Trophoblast cell (in vitro differentiated cells and primary cell): Measurements from ENCODE around the gene PLXDC2.

Source experiments
- DNase-seq, 2 donors: peaks; one replicate each; pipeline ENCODE4 v3.0.0-alpha.2; 2016
- H2AFZ ChIP-seq: 2 replicates; pipeline ENCODE4 v1.6.1; 2013; ENCODE audit warnings: low read length, moderate library complexity, mild to moderate bottlenecking; ENCODE audit not compliant: insufficient read depth, poor library complexity
- H2AK5ac ChIP-seq: 2 replicates; pipeline ENCODE4 v1.6.1; 2013; ENCODE audit warnings: mild to moderate bottlenecking, low read length
- H2BK120ac ChIP-seq: 2 replicates; pipeline ENCODE4 v1.6.1; 2013; ENCODE audit warnings: low read length, mild to moderate bottlenecking, moderate library complexity; ENCODE audit not compliant: insufficient read depth, poor library complexity
- H2BK12ac ChIP-seq: 2 replicates; pipeline ENCODE4 v1.6.1; 2013; ENCODE audit warnings: mild to moderate bottlenecking, low read length, moderate library complexity
- H2BK5ac ChIP-seq: 2 replicates; pipeline ENCODE4 v1.6.1; 2013; ENCODE audit warnings: low read length, low read depth, moderate library complexity, mild to moderate bottlenecking; ENCODE audit not compliant: poor library complexity
- H3K14ac ChIP-seq: 2 replicates; pipeline ENCODE4 v1.6.1; 2013; ENCODE audit warnings: mild to moderate bottlenecking, low read length
- H3K18ac ChIP-seq: 2 replicates; pipeline ENCODE4 v1.6.1; 2013; ENCODE audit warnings: mild to moderate bottlenecking, low read length
- H3K23ac ChIP-seq: 2 replicates; pipeline ENCODE4 v1.6.1; 2013; ENCODE audit warnings: low read length
- H3K27ac ChIP-seq: 2 replicates; pipeline ENCODE4 v1.5.1; 2013; ENCODE audit warnings: low read depth, mild to moderate bottlenecking, inconsistent platforms, low read length, moderate library complexity
- H3K27me3 ChIP-seq: 2 replicates; pipeline ENCODE4 v1.6.1; 2013; ENCODE audit warnings: inconsistent platforms, mild to moderate bottlenecking, low read length, moderate library complexity; ENCODE audit not compliant: insufficient read depth
- H3K36me3 ChIP-seq, 2 experiments: 1 replicate in 1 of 2; 2 replicates in 1 of 2; pipeline ENCODE4 v1.6.1; 2013; ENCODE audit warnings: low read length in 2 of 2, mild to moderate bottlenecking in 2 of 2, moderate library complexity in 1 of 2; ENCODE audit not compliant: insufficient read depth in 2 of 2, control insufficient read depth in 1 of 2
- H3K4ac ChIP-seq: 2 replicates; pipeline ENCODE4 v1.6.1; 2013; ENCODE audit warnings: low read depth, mild to moderate bottlenecking, low read length, moderate library complexity
- H3K4me1 ChIP-seq, 2 experiments: 1 replicate in 1 of 2; 2 replicates in 1 of 2; pipeline ENCODE4 v1.6.1; 2013; ENCODE audit warnings: low read length in 2 of 2, mild to moderate bottlenecking in 2 of 2, moderate library complexity in 1 of 2; ENCODE audit not compliant: insufficient read depth in 2 of 2, control insufficient read depth in 1 of 2
- H3K4me2 ChIP-seq: 2 replicates; pipeline ENCODE4 v1.6.1; 2013; ENCODE audit warnings: inconsistent platforms, mild to moderate bottlenecking, low read length, moderate library complexity
- H3K4me3 ChIP-seq: 2 replicates; pipeline ENCODE4 v1.5.1; 2013; ENCODE audit warnings: mild to moderate bottlenecking, low read depth, low read length, inconsistent platforms
- H3K79me1 ChIP-seq: one replicate; pipeline ENCODE4 v1.6.1; 2013; ENCODE audit warnings: low read length
- H3K79me2 ChIP-seq: 2 replicates; pipeline ENCODE4 v1.6.1; 2013; ENCODE audit warnings: low read length, mild to moderate bottlenecking; ENCODE audit not compliant: control insufficient read depth, insufficient read depth, poor library complexity
- H3K9ac ChIP-seq: 2 replicates; pipeline ENCODE4 v1.6.1; 2013; ENCODE audit warnings: mild to moderate bottlenecking, low read length
- H3K9me3 ChIP-seq: 2 replicates; pipeline ENCODE4 v1.6.1; 2013; ENCODE audit warnings: low read depth, mild to moderate bottlenecking, control low read depth, inconsistent platforms, low read length; ENCODE audit not compliant: insufficient read depth
- H4K12ac ChIP-seq: 2 replicates; pipeline ENCODE4 v1.6.1; 2013; ENCODE audit warnings: low read depth, mild to moderate bottlenecking, low read length, moderate library complexity
- H4K8ac ChIP-seq: 2 replicates; pipeline ENCODE4 v1.6.1; 2013; ENCODE audit warnings: low read depth, mild to moderate bottlenecking, low read length, moderate library complexity
- H4K91ac ChIP-seq: one replicate; pipeline ENCODE4 v1.6.1; 2013; ENCODE audit warnings: low read depth, mild to moderate bottlenecking, low read length, moderate library complexity
- WGBS: extraction: QIAGEN DNeasy Blood & Tissue Kit; methylation state at CpG from one replicate; pipeline ENCODE4 v1.1.7; 2013; ENCODE audit warnings: missing lambda C conversion rate; ENCODE audit not compliant: insufficient read length, insufficient coverage; ENCODE audit errors: extremely low coverage; 5-methylcytosine and 5-hydroxymethylcytosine counted together

PLXDC2 gene

DNA sequence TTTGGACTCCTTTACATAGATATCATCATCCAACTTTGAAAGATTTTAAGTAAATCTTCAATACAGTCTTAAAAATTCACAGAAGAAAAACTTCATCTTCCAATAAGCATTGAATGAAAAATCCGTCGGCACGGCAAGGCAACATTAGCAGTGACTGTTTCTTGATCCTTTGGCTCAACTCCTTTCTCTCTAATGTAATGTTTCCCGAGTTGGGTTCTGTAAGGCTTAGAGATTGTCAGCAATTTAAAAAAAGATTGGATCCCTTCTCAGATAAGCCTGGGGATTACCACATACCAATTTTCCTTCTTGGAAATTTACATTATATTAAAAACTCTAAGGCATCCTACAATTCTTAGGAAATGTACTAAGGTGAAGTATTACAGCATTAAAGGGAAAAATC, 291.8 kb downstream of the PLXDC2 start:
- no peak overlapping the region for H2AFZ ChIP-seq
- H3K79me1 ChIP-seq: no peaks in the 10 kb centered on the region
- H3K4me1 ChIP-seq: peaks cover 0 to 3% of the 10 kb centered on the region in 2 experiments
- no peak overlapping the region for H4K91ac ChIP-seq
- no peak overlapping the region for H3K14ac ChIP-seq
- H3K36me3 ChIP-seq: no peaks in the 10 kb centered on the region
- H2BK120ac ChIP-seq: no peak overlapping the region
- H3K9me3 ChIP-seq: no peaks in the 10 kb centered on the region
- WGBS: no CpG with 5 or more reads among the region's 4 CpGs
- no peak overlapping the region for H2AK5ac ChIP-seq
- no peak overlapping the region for H2BK12ac ChIP-seq
- H3K23ac ChIP-seq: no peak overlapping the region
- no peaks in the 10 kb centered on the region for H3K79me2 ChIP-seq
- H3K4me3 ChIP-seq: no peak overlapping the region
- no peak overlapping the region for H2BK5ac ChIP-seq
- no peak overlapping the region for H3K18ac ChIP-seq
- no peak for DNase-seq
- no peak overlapping the region for H3K9ac ChIP-seq
- no peak overlapping the region for H3K4ac ChIP-seq
- no peak overlapping the region for H4K12ac ChIP-seq
- H3K4me2 ChIP-seq: no peak overlapping the region
- H4K8ac ChIP-seq: no peak overlapping the region
- H3K27me3 ChIP-seq: no peaks in the 10 kb centered on the region
- H3K27ac ChIP-seq: no peak overlapping the region

GRCh38 chr10:20109613-20110012, 293.4 kb downstream of the PLXDC2 start:
- H3K9ac ChIP-seq: no peak overlapping the region

DNA sequence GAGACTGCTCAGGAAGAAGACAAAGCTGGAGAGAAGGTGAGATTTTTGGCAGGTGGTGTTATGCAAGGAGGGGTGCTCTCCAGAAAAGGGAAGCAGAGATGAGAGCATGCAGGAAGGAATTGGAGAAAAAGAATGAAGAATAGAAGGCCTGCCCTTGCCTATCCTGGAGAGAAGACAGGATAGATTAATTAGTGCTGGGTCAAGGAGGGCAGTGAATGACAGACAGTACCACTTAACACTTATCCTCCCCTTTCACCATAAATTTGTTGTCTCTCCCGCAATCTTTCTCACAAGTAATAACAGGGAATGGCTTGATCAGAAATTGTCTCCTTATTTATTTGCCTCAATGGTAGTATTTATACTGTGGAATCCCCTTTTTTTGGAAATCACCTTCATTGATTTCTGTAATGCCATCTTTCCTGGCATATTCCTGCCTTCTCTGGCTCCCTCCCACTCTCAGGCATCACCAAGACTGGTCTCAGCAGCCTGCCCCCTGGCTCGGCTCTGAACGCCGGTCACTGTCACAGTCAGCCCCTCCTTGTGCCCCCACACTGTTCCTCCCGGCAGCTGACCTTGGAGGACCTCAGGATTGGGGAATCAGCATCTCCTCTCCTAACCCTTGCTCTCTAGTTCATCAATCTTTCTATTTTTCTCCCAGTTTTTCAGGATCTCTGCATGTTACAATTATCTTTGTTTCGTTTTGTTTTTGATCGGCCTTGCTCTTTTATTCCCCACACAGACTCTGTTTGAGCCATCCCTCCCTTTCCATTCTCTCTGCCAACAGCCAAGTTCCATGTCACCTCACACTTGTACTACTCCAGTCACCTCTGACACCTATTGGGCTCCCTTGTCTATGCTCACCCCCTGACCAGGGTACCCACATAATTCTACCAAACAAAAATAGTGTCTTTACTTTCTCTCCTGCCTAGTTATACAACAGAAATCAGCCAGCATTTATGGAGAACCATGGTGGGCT, 294.2 kb downstream of the PLXDC2 start:
- Histone ChIP-seq H2BK12ac (no peak overlapping the region), H3K4me1 (peaks cover 0 to 2% of the 10 kb centered on the region in 2 experiments), H4K8ac (no peak overlapping the region), H3K4ac (no peak overlapping the region), H2BK120ac (no peak overlapping the region), H3K36me3 (no peaks in the 10 kb centered on the region), H3K23ac (no peak overlapping the region), H3K4me3 (no peak overlapping the region), H3K9ac (no peak overlapping the region), H3K27ac (no peak overlapping the region), H2AFZ (no peak overlapping the region), H3K4me2 (no peak overlapping the region), H4K12ac (no peak overlapping the region), H2BK5ac (no peak overlapping the region), H2AK5ac (no peak overlapping the region), H3K79me2 (no peaks in the 10 kb centered on the region), H3K14ac (no peak overlapping the region), H3K27me3 (no peaks in the 10 kb centered on the region), H4K91ac (no peak overlapping the region), H3K79me1 (no peaks in the 10 kb centered on the region), H3K9me3 (no peaks in the 10 kb centered on the region), H3K18ac (no peak overlapping the region)
- no peak for DNase-seq
- no CpG with 5 or more reads among the region's 7 CpGs for WGBS

More at GRCh38 chr10:20109613-20110012, 293.4 kb downstream of the PLXDC2 start:
- Histone ChIP-seq H2AK5ac (no peak overlapping the region), H4K8ac (no peak overlapping the region), H3K14ac (no peak overlapping the region), H3K27me3 (no peaks in the 10 kb centered on the region), H3K18ac (no peak overlapping the region), H4K91ac (no peak overlapping the region), H2BK5ac (no peak overlapping the region), H3K79me2 (no peaks in the 10 kb centered on the region), H2BK120ac (no peak overlapping the region), H3K4me1 (peaks cover 0 to 3% of the 10 kb centered on the region in 2 experiments), H3K79me1 (no peaks in the 10 kb centered on the region), H3K4me2 (no peak overlapping the region), H2AFZ (no peak overlapping the region), H2BK12ac (no peak overlapping the region), H3K36me3 (no peaks in the 10 kb centered on the region), H3K4me3 (no peak overlapping the region), H3K27ac (no peak overlapping the region), H3K4ac (no peak overlapping the region), H4K12ac (no peak overlapping the region), H3K23ac (no peak overlapping the region), H3K9me3 (no peaks in the 10 kb centered on the region)
- DNase-seq: no peak
- WGBS: no CpG with 5 or more reads among the region's 4 CpGs

DNA sequence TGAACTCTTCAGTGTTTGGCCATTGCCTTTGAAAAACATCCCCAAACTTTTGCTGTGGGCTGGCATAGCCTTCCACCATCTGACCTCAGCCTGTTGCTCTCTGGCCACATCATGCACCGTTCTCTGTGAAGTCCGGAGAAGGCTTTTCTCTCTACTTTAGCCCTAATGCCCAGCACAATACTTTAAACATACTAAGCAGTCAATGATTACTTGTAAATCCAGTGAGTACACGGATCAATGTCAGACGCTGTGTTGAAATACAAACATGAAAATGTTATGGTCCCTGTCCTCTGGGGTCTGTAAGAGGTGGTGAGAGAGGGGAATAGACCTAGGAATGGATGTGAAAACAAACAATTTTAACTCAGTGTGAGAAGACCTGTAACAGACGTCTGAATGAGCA, 297.9 kb downstream of the PLXDC2 start:
- H3K27me3 ChIP-seq: no peaks in the 10 kb centered on the region
- H2BK120ac ChIP-seq: no peak overlapping the region
- WGBS: no CpG with 5 or more reads among the region's 5 CpGs
- no peak overlapping the region for H2BK5ac ChIP-seq
- H2AFZ ChIP-seq: no peak overlapping the region
- no peak overlapping the region for H2BK12ac ChIP-seq
- no peak overlapping the region for H3K4me2 ChIP-seq
- no peak overlapping the region for H3K9ac ChIP-seq
- no peak for DNase-seq
- no peak overlapping the region for H4K8ac ChIP-seq
- no peak overlapping the region for H3K14ac ChIP-seq
- no peak overlapping the region for H2AK5ac ChIP-seq
- H3K79me1 ChIP-seq: no peaks in the 10 kb centered on the region
- no peak overlapping the region for H3K23ac ChIP-seq
- H4K12ac ChIP-seq: no peak overlapping the region
- H3K27ac ChIP-seq: no peak overlapping the region
- no peaks in the 10 kb centered on the region for H3K36me3 ChIP-seq
- no peak overlapping the region for H3K4ac ChIP-seq
- no peaks in the 10 kb centered on the region for H3K9me3 ChIP-seq
- H3K4me3 ChIP-seq: no peak overlapping the region
- H4K91ac ChIP-seq: no peak overlapping the region
- no peaks in the 10 kb centered on the region for H3K4me1 ChIP-seq
- H3K18ac ChIP-seq: no peak overlapping the region
- H3K79me2 ChIP-seq: no peaks in the 10 kb centered on the region
